HG03342 (cell line): ENCODE measurements around the gene PNPLA2.

ENCODE experiments used
- ATAC-seq: cut with Tn5 transposase; IDR thresholded peaks from one replicate; pipeline ENCODE4 v1.9.1; 2021; ENCODE audit warnings: mild to moderate bottlenecking, moderate library complexity; ENCODE audit not compliant: unreplicated experiment

PNPLA2 gene

GRCh38 chr11:829176-829846, 10.6 kb downstream of the PNPLA2 start:
- ATAC-seq: no peak

DNA sequence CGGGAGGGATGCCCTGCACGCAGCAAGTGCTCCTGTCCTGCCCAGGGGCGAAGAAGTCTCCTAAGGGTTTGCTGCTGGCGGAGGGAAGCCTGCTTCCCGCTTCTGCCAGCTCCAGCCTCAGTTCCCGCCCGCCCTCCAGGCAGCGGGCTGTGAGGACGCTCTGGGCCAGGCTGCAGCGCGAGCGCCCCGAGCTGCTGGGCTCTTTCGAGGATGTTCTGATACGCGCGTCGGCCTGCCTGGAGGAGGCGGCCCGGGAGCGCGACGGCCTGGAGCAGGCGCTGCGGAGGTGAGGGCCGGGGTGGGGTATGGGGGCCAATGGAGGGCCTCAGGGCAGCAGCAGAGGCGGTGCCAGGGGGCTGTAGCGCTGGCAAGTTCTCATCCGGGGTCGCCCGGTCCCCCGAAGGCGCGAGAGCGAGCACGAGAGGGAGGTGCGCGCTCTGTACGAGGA, 11.2 kb downstream of the PNPLA2 start:
- no peak for ATAC-seq

- ATAC-seq: no peak
Observed at GRCh38 chr11:830295-831117, 11.8 kb downstream of the PNPLA2 start.

GRCh38 chr11:831118-831864, 12.6 kb downstream of the PNPLA2 start:
- no peak for ATAC-seq

DNA sequence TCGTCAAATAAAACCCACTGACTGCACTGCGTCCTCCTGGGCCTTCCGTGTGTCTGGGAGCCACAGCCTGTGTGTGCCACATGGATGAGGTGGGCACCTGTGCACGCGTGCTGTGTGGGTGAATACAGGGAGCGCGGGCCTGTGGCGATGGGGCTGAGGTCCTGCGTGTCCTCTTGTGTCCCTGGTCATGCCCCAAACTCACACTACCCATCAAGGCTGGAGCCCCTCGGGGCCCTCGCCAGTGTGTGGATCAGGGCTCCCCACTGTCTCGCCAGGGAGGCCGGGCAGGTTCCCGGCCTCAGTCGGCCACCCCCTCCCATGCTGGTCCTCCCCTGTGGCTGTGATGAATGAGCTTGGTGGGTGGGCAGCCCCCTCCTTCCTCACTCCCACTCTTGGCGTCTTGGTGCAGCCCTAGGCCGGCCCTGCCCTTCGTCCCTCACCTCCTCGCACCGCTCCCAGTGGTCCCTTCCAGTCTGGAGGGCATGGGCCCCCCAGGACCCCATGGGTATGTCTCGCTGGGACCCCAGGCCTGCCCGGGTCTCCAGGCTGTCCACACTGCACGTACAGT, 13.3 kb downstream of the PNPLA2 start:
- no peak for ATAC-seq

- ATAC-seq: peak; percentile 28
Observed at GRCh38 chr11:832529-833113, 13.9 kb downstream of the PNPLA2 start, which contains the start of gene CD151. CD151 (plus strand) TSS chr11:832952; CDS start chr11:836070, 3,118 bp downstream.

DNA sequence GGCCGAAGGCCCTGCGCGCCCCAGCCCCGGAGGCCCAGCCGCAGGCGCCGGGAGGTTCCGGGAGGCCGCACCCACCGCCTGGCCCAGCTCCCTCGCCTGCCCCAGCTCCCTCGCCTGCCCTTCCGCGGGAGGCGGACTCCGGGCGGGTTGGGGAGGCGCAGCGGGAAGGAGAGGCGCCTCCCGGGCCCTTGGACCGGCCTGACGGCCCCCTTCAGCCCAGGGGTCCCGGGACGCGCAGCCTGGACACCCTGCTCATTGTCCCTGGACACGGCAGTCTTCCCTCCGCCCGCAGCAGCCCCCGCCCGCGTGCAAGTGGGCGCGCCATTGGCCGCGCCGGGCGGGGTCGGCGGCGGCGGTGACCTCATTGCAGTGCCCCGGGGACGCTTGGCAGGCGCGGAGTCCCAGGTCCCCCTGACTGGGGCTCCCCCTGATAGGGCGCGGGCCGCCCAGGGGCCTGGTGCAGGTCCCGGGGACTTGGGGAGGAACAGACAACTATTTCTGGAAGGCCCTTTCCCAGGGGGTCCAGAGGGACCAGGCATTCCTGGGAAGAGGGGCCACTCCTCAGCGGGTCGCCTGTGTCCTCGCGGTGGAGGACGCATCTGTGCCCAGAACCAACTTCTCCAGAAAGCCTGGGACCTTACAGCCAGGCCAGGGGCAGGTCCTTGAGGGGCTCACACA, 14.5 kb downstream of the PNPLA2 start:
- ATAC-seq: peak; percentile 21

GRCh38 chr11:833849-834311, 15.2 kb downstream of the PNPLA2 start:
- ATAC-seq: no peak

DNA sequence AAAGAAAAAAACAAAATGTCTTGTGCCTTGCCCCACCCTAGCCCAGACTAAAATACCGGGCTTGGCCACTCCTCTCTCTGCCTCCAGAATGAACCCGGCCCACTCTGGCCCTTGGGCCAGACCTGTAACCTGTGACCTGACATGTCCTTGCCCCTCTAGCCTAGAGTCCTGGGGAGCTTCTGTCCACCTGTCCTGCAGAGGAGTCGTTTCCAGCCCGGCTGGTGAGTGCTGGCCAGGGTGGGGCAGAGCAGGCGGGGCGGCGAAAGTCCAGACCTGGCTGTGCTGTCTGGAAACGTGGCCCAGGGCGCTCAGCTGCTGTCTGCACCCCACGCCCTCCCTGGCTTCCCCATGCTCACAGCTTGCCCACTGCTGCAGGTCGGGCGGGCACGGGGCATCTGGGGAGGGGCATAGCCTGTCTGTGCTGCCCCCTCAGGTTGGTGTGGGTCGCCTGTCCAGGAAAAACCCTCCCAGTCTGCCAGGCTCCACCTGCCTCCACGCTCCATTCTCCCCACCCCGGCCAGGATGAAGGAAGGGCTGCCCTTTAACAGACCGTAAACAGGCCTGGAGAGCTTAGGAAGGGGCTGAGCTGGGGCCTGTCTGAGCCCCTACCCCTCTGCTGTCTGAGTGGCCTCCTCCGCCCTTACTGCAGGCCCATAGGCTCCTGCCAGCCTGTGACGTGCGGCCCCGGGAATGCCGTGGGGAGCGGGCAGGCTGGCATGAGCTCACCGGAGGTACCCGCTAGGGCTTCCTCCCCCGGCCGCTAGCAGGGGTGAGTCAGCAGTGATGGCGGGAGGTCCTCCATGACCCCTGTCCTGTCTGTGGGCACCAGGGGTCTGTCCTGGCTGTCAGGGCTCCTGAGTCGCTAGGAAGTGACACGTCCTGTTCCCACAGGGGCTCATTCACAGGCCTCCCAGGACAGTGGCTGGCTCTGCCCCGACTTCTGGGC, 15.9 kb downstream of the PNPLA2 start:
- ATAC-seq: no peak

DNA sequence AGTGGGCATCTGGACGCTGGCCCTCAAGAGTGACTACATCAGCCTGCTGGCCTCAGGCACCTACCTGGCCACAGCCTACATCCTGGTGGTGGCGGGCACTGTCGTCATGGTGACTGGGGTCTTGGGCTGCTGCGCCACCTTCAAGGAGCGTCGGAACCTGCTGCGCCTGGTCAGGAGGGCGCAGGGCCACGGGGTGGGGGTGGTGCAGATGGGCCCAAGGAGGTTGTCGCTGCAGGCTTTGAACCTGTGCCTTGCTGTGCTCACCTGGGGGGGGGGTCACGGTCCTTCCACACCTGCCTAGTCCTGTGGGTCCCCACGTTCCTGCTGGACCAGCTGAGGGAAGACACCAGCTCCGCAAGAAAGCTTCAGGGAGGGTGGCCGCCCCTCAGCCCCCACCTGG, 17.6 kb downstream of the PNPLA2 start:
- no peak for ATAC-seq

DNA sequence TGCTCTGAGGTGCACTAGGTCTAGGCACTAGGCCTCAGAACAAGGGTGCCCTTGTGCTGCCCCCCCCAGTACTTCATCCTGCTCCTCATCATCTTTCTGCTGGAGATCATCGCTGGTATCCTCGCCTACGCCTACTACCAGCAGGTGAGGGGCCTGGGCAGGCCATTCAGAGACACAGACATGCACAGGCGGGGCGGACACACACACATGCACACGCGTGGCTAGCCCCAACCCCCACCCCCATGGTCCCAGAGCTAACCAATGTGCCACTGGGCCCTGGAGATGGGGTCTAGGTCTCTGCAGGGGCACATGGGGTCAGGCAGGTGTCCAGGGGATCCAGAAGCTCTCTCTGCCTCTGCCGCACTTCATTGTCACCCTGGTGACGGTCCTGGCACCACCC, 18.0 kb downstream of the PNPLA2 start:
- no peak for ATAC-seq

DNA sequence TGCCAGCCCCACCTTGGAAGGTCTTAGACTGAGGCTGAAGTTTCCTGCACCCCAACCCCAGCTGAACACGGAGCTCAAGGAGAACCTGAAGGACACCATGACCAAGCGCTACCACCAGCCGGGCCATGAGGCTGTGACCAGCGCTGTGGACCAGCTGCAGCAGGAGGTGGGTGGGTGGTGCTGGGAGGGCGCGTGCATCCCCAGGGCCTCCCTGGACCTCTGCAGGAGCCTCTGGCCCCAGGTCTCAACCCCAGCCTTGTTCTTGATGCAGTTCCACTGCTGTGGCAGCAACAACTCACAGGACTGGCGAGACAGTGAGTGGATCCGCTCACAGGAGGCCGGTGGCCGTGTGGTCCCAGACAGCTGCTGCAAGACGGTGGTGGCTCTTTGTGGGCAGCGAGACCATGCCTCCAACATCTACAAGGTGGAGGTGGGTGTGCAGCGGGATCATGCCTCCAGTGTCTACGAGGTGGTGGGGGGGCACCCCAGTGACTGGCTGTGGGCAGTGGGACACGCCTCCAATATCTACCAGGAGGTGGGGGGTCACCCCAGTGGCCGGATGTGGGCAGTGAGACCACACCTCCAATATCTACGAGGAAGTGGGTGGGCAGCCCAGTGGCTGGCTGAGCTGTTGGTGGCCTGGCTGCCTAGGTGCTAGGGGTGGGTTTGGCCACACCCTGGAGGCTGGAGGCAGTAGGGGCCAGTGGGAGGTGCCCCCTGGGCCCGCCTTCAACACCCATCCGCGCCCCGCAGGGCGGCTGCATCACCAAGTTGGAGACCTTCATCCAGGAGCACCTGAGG, 18.7 kb downstream of the PNPLA2 start:
- no peak for ATAC-seq

DNA sequence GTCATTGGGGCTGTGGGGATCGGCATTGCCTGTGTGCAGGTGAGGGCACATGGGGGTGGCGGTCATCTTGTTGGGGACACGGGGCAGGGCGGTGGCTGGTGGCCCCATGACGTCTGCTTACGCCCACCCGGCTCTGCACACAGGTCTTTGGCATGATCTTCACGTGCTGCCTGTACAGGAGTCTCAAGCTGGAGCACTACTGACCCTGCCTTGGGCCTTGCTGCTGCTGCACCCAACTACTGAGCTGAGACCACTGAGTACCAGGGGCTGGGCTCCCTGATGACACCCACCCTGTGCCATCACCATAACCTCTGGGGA, 19.2 kb downstream of the PNPLA2 start:
- ATAC-seq: no peak

- no peak for ATAC-seq
Observed at GRCh38 chr11:838441-839279, 19.9 kb downstream of the PNPLA2 start.

DNA sequence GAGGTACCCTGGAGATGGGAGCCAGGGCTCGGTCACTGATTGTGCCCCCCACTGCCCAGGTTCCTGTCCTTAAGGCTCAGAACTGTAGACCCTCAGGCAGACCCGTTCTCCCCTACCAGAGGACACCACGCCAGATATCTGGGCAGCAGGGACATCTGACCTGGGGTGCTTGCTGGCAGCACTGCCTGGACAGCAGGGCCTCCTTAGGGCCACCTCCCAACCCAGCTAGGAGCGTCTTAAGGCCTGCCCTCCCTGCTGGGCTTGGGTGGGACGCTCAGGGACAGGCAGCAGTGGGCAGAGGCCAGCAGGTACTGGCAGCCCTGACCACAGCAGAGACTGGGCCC, 20.5 kb downstream of the PNPLA2 start:
- no peak for ATAC-seq

DNA sequence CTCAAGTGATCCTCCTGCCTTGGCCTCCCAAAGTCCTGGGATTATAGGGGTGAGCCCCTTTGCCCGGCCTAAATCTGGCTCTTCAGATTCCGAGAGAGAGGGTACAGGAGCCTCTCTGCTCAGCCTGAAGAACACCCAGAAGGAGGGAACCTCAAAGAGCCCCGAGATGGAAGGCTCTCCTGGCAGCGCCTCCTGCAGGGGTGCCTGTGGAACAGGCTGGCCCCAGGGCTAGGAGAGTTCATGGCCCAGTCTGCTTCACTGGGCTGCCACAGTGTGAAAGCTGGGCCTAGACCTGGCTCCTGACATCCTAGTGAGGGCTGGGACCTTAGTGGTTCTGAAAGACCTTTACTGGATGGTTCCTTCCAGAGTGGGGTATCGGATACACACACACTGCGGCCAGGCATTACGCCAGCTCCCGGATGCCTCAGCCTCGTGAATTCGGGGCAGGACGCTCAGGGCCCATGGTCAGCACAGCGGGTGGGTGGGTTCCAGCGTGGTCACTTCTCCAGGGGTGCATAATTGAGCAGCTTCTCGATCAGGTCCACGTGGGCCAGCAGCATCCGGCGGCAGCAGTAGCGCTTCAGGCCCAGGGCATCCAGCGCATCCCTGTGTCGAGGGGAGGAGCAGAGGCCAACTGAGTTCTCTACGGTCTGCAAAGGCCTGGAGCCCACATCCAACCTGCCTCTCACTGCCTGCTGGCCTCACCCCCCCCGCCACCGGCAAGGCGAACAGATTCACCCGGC, 21.3 kb downstream of the PNPLA2 start:
- no peak for ATAC-seq

DNA sequence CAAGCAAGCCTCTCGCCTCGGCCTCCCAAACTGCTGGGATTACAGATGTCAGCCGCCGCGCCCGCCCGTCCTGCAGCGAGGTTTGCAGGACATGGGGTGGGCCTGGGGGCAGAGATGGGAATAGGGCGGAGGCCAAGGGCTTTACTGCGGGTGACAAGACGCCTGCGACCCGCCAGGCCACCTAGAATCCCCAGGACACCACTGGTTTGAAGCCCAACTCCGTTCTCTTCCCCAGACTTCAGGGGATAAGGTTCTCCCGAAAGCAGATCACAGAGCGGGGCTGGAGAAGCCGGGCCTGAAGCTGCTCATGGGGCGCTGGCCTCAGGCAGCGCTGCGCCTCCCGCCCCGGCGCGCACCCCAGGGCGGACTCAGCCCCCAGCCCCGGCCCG, 23.3 kb downstream of the PNPLA2 start:
- ATAC-seq: no peak
